AG04449 (cell line): Measurements from ENCODE around the gene RSBN1.

ENCODE experiments used
- CTCF ChIA-PET: fragments of 350-600 bp; formaldehyde crosslinking; extraction: SDS; loops from one replicate; lab custom pipeline; 2021; ENCODE audit warnings: antibody characterized with exemption; lab: Yijun Ruan, JAX
- POLR2A ChIA-PET: fragments of 400-600, 350-600 bp; formaldehyde crosslinking; extraction: SDS; loops from one replicate; lab custom pipeline; 2020; ENCODE audit warnings: antibody characterized with exemption, inconsistent platforms; lab: Yijun Ruan, JAX
- DNase-seq: peaks from one replicate; pipeline ENCODE4 v3.0.0-alpha.2; 2010; ENCODE audit warnings: low read depth, low spot score
- H3K4me3 ChIP-seq: 2 replicates; pipeline ENCODE4 v1.5.1; 2011; ENCODE audit warnings: low read depth, mild to moderate bottlenecking, control low read depth, low read length
- CTCF ChIP-seq: IDR thresholded peaks from one replicate; pipeline ENCODE4 v1.5.1; 2011; ENCODE audit warnings: mild to moderate bottlenecking, moderate library complexity, low read length, control low read depth, inconsistent platforms; ENCODE audit not compliant: insufficient read depth; ENCODE audit errors: missing control alignments

RSBN1 gene

GRCh38 chr1:113765306-113766230 lies 46.7 kb downstream of the RSBN1 start:
- ChIA-PET POLR2A (no interaction called here), CTCF (interaction anchor here (1.0 kb wide), 1 partner anchor 71 kb away, joined by 3 read pairs; no protein-coding TSS in a partner anchor)
- TF ChIP-seq CTCF, result no peak
- DNase-seq, result peak; percentile 28
- no peak overlapping the region for H3K4me3 ChIP-seq

- no peak for TF ChIP-seq CTCF
- ChIA-PET CTCF (interaction anchor here (0.7 kb wide), 1 partner anchor 49 kb away, joined by 3 read pairs; the partner anchor contains the start of gene RSBN1), POLR2A (no interaction called here)
- H3K4me3 ChIP-seq, result no peak overlapping the region
- no peak for DNase-seq
These were observed 48.6 kb downstream of the RSBN1 start for GRCh38 chr1:113763661-113764060.

GRCh38 chr1:113761937-113762336 lies 50.3 kb downstream of the RSBN1 start:
- POLR2A ChIA-PET, result interaction anchor here (0.6 kb wide), 1 partner anchor 960 kb away, joined by 4 read pairs; no protein-coding TSS in a partner anchor
- H3K4me3 ChIP-seq, result no peak overlapping the region
- CTCF ChIA-PET, result no interaction called here
- DNase-seq, result no peak
- TF ChIP-seq CTCF, result no peak

GRCh38 chr1:113760102-113761080 lies 51.9 kb downstream of the RSBN1 start:
- ChIA-PET POLR2A (interaction anchor here (0.7 to 1.1 kb wide), 6 partner anchors 13 to 467 kb away, joined by 3 to 5 read pairs (median 3); partner anchors contain the start of gene RSBN1), CTCF (interaction anchor here (1.0 kb wide), 1 partner anchor 21 kb away, joined by 3 read pairs; no protein-coding TSS in a partner anchor)
- peak overlapping the region; percentile 74 for H3K4me3 ChIP-seq
- DNase-seq, result no peak
- TF ChIP-seq CTCF, result no peak

- peak within 1 kb of the TSS; percentile 74 for H3K4me3 ChIP-seq
- no peak for DNase-seq
- POLR2A ChIA-PET, result interaction anchor here (0.7 to 1.1 kb wide), 6 partner anchors 12 to 468 kb away, joined by 3 to 5 read pairs (median 3); partner anchors contain the start of gene RSBN1
- CTCF ChIA-PET, result interaction anchor here (1.5 to 2.1 kb wide), 2 partner anchors 11 to 13 kb away, joined by 4 to 7 read pairs; no protein-coding TSS in a partner anchor
- no peak for TF ChIP-seq CTCF
These were observed 52.8 kb downstream of the RSBN1 start, which contains the start of gene PHTF1 for GRCh38 chr1:113759333-113760101. Gene PHTF1, minus strand, starts transcription at chr1:113759486. Its CDS starts 783 bp downstream, at chr1:113758703.
